Hepatocyte (in vitro differentiated cells): Measurements from ENCODE around the gene FMNL2. TPM values are rescaled to one million over a fixed set of nuclear protein-coding genes. Genes with fewer than 3 reads are reported as not detected.
"Not testable (repeated sequence)": the region's sequence is repeated elsewhere in the genome, so short reads cannot be mapped to it uniquely, and the experiment has no call there.

Source experiments
- DNase-seq: peaks from one replicate; pipeline ENCODE4 v3.0.0-alpha.2; 2016; ENCODE audit warnings: low spot score
- H2AFZ ChIP-seq: fragments of 200-600 bp; sonication (generic); 2 replicates; pipeline ENCODE4 v1.6.0; 2016; ENCODE audit warnings: antibody characterized with exemption, mild to moderate bottlenecking
- H3K27ac ChIP-seq: fragments of 200-600 bp; sonication (generic); 2 replicates; pipeline ENCODE4 v1.5.1; 2016; ENCODE audit warnings: mild to moderate bottlenecking
- H3K27me3 ChIP-seq: fragments of 200-600 bp; sonication (generic); 2 replicates; pipeline ENCODE4 v1.6.1; 2016
- H3K36me3 ChIP-seq: fragments of 200-600 bp; sonication (generic); replicated peaks from 2 replicates; pipeline ENCODE4 v1.5.1; 2016; ENCODE audit warnings: low read depth; ENCODE audit not compliant: insufficient read depth
- H3K4me1 ChIP-seq: fragments of 200-600 bp; sonication (generic); 2 replicates; pipeline ENCODE4 v1.5.1; 2016; ENCODE audit warnings: mild to moderate bottlenecking, moderate library complexity; ENCODE audit not compliant: insufficient read depth
- H3K4me2 ChIP-seq: fragments of 200-600 bp; sonication (generic); 2 replicates; pipeline ENCODE4 v1.6.0; 2016
- H3K4me3 ChIP-seq: fragments of 200-600 bp; sonication (generic); 2 replicates; pipeline ENCODE4 v1.5.1; 2016; ENCODE audit warnings: mild to moderate bottlenecking
- H3K79me2 ChIP-seq: fragments of 200-600 bp; sonication (generic); 2 replicates; pipeline ENCODE4 v1.6.0; 2017; ENCODE audit warnings: mild to moderate bottlenecking
- H3K9me2 ChIP-seq: fragments of 200-600 bp; sonication (generic); replicated peaks from 2 replicates; pipeline ENCODE4 v1.6.0; 2017; ENCODE audit warnings: mild to moderate bottlenecking; ENCODE audit not compliant: insufficient read depth
- H3K9me3 ChIP-seq: fragments of 200-600 bp; sonication (generic); 2 replicates; pipeline ENCODE4 v1.5.1; 2016; ENCODE audit warnings: low read depth, mild to moderate bottlenecking
- H4K20me1 ChIP-seq: fragments of 200-600 bp; sonication (generic); 2 replicates; pipeline ENCODE4 v1.6.0; 2016; ENCODE audit warnings: mild to moderate bottlenecking; ENCODE audit not compliant: insufficient read depth, poor library complexity, severe bottlenecking
- EZH2 ChIP-seq: fragments of 200-600 bp; sonication (generic); IDR thresholded peaks from 2 replicates; pipeline ENCODE4 v1.6.1; 2016; ENCODE audit warnings: antibody characterized with exemption, mild to moderate bottlenecking, borderline replicate concordance
- EZH2phosphoT487 ChIP-seq: fragments of 200-600 bp; sonication (generic); IDR thresholded peaks from one replicate; pipeline ENCODE4 v1.6.1; 2018; ENCODE audit warnings: antibody characterized with exemption, mild to moderate bottlenecking, low read depth, moderate library complexity; ENCODE audit not compliant: unreplicated experiment, severe bottlenecking
- WGBS: methylation state at CpG from one replicate; pipeline ENCODE4 v1.1.6; 2016; ENCODE audit warnings: low lambda C conversion rate; ENCODE audit errors: missing lambda C conversion rate; 5-methylcytosine and 5-hydroxymethylcytosine counted together
- polyA plus RNA-seq: library from polyadenylated mRNA; unstranded; fragments of >200 nt; fragmentation: Nextera tagmentation; extraction: Ambion mirVana; gene quantifications from 2 replicates; pipeline ENCODE4 v1.2.1, GENCODE V29; 2016
- total RNA-seq: library from RNA; depleted of rRNA; stranded (reverse); fragments of >200 nt; gene quantifications from 2 replicates; pipeline ENCODE4 v1.2.3, GENCODE V29; 2014
- TF ChIP-seq, protein P1 (sequence below): fragments of 200-600 bp; sonication (generic); IDR thresholded peaks from 2 replicates; pipeline ENCODE4 v1.5.1; 2016; ENCODE audit warnings: antibody characterized with exemption, mild to moderate bottlenecking; ENCODE audit not compliant: poor library complexity

The FMNL2 gene
- total and polyA plus RNA-seq, 2 experiments from 2014 or later = 11.7 to 53.6 TPM

DNA sequence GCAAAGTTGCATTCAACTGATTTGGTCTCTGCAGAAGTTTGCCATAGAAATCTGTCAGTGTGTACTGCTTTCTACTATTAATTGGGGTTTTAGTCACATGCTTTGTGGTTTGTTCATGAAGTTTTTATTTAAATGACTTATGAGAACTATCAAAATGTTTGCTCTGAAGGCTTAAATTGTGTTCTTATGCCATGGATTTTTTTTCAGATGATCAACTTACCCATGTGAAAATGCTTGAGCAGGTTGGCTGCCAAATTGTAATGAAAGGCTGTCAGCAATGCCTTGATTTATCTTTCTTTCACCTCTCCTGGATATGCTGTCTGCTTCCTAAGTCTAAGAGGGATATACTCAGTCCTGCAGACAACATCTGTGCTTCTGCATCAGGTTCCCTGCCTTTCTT is 50.7 kb downstream of the FMNL2 start:
- H3K9me2 ChIP-seq = no peaks in the 10 kb centered on the region
- H3K36me3 ChIP-seq = no peaks in the 10 kb centered on the region
- TF ChIP-seq EZH2 = no peak
- TF ChIP-seq, protein P1, sequence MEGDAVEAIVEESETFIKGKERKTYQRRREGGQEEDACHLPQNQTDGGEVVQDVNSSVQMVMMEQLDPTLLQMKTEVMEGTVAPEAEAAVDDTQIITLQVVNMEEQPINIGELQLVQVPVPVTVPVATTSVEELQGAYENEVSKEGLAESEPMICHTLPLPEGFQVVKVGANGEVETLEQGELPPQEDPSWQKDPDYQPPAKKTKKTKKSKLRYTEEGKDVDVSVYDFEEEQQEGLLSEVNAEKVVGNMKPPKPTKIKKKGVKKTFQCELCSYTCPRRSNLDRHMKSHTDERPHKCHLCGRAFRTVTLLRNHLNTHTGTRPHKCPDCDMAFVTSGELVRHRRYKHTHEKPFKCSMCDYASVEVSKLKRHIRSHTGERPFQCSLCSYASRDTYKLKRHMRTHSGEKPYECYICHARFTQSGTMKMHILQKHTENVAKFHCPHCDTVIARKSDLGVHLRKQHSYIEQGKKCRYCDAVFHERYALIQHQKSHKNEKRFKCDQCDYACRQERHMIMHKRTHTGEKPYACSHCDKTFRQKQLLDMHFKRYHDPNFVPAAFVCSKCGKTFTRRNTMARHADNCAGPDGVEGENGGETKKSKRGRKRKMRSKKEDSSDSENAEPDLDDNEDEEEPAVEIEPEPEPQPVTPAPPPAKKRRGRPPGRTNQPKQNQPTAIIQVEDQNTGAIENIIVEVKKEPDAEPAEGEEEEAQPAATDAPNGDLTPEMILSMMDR = no peak
- TF ChIP-seq EZH2phosphoT487 = no peak
- H3K27ac ChIP-seq = no peak overlapping the region
- H3K9me3 ChIP-seq = no peaks in the 10 kb centered on the region
- peaks cover 95% of the 10 kb centered on the region for H3K79me2 ChIP-seq
- H4K20me1 ChIP-seq = peaks cover 27% of the 10 kb centered on the region
- H3K27me3 ChIP-seq = no peaks in the 10 kb centered on the region
- no peak for DNase-seq
- peaks cover 17% of the 10 kb centered on the region for H3K4me1 ChIP-seq
- H3K4me3 ChIP-seq = no peak overlapping the region
- no peak overlapping the region for H3K4me2 ChIP-seq
- no peak overlapping the region for H2AFZ ChIP-seq

DNA sequence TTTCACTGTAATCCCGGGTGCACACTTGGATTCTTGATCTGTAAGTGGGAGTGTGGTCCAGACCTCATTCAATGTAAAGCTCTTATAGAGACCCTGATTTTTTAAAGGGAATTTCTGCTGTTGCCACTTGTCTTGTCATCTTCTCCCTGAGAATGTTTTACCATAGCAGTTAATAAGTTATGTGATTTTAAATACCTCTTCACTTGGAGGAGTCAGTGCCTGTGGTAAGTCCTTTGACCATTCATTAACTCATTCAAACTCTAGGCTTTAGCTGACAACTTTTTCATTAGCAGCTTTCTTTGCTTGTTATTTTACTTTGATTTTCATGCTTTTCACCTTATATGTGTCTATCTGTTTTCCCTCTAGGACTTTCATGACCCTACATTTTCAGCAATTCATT is 51.3 kb downstream of the FMNL2 start:
- TF ChIP-seq, protein P1 = no peak
- no peak for TF ChIP-seq EZH2
- TF ChIP-seq EZH2phosphoT487 = no peak
- no peak overlapping the region for H3K4me3 ChIP-seq
- peaks cover 27% of the 10 kb centered on the region for H4K20me1 ChIP-seq
- H3K79me2 ChIP-seq = peaks cover 95% of the 10 kb centered on the region
- no peak for DNase-seq
- H3K4me2 ChIP-seq = no peak overlapping the region
- no peaks in the 10 kb centered on the region for H3K36me3 ChIP-seq
- no peak overlapping the region for H3K27ac ChIP-seq
- no peaks in the 10 kb centered on the region for H3K9me2 ChIP-seq
- 58% methylated on average over 1 of the region's 1 CpG for WGBS
- peaks cover 17% of the 10 kb centered on the region for H3K4me1 ChIP-seq
- no peaks in the 10 kb centered on the region for H3K27me3 ChIP-seq
- H2AFZ ChIP-seq = no peak overlapping the region
- H3K9me3 ChIP-seq = no peaks in the 10 kb centered on the region

DNA sequence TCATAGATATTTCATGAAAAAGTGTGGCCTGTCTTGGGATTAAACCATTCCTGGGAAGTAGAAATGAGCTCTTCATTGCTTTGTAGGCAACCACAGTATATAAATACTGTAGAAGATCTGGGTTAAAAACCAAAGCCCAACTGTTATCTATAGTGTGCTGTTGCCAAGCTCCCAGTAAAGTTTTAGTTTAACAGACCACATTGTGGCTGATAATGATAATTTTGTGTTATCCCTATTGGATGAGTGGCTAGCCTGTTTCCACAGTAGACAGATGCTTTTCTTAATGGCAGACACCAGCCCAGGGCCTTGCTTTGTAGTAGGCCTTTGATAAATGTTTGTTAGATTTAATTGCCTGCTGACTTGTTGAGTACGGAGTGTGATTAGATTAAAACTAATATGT is 52.1 kb downstream of the FMNL2 start:
- Histone ChIP-seq H4K20me1 (peaks cover 27% of the 10 kb centered on the region), H3K27me3 (no peaks in the 10 kb centered on the region), H3K9me3 (no peaks in the 10 kb centered on the region), H3K27ac (no peak overlapping the region), H3K79me2 (peaks cover 94% of the 10 kb centered on the region), H3K4me2 (no peak overlapping the region), H3K4me3 (no peak overlapping the region), H2AFZ (no peak overlapping the region), H3K36me3 (no peaks in the 10 kb centered on the region), H3K9me2 (no peaks in the 10 kb centered on the region), H3K4me1 (peaks cover 17% of the 10 kb centered on the region)
- WGBS = 65% methylated on average over 1 of the region's 1 CpG
- no peak for DNase-seq
- TF ChIP-seq EZH2 = no peak
- TF ChIP-seq, protein P1 = no peak
- no peak for TF ChIP-seq EZH2phosphoT487

DNA sequence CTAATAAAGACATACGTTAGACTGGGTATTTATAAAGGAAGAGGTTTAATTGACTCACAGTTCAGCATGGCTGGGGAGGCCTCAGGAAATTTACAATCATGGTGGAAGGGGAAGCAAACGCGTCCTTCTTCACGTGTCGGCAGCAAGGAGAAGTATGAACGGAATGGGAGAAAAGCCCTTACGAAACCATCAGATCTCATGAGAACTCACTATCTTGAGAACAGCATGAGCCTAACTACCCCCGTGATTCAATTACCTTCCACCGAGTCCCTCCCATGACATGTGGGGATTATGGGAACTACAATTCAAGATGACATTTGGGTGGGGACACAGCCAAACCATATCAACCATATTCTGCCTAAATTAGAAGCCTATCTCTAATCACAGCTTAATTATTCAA is 53.3 kb downstream of the FMNL2 start:
- H3K27me3 ChIP-seq, H3K4me3 ChIP-seq, H3K4me2 ChIP-seq, H3K36me3 ChIP-seq, H2AFZ ChIP-seq, H3K9me3 ChIP-seq, H3K9me2 ChIP-seq: not testable (repeated sequence)
- peaks cover 19% of the 10 kb centered on the region for H4K20me1 ChIP-seq
- DNase-seq = peak; percentile 12
- H3K79me2 ChIP-seq = peaks cover 93% of the 10 kb centered on the region
- WGBS = 74% methylated on average over 9 of the region's 9 CpGs
- peak overlapping the region; percentile 39 for H3K27ac ChIP-seq
- H3K4me1 ChIP-seq = peaks cover 17% of the 10 kb centered on the region
